ENCODE results near the gene CLSTN1.
A peak's percentile ranks its signal among the peaks of the same experiment; 100 is the strongest.

Gene CLSTN1

GRCh38 chr1:9850442-9851162 is 26.8 kb upstream of the CLSTN1 start:
- DNase-seq, result no peak

DNA sequence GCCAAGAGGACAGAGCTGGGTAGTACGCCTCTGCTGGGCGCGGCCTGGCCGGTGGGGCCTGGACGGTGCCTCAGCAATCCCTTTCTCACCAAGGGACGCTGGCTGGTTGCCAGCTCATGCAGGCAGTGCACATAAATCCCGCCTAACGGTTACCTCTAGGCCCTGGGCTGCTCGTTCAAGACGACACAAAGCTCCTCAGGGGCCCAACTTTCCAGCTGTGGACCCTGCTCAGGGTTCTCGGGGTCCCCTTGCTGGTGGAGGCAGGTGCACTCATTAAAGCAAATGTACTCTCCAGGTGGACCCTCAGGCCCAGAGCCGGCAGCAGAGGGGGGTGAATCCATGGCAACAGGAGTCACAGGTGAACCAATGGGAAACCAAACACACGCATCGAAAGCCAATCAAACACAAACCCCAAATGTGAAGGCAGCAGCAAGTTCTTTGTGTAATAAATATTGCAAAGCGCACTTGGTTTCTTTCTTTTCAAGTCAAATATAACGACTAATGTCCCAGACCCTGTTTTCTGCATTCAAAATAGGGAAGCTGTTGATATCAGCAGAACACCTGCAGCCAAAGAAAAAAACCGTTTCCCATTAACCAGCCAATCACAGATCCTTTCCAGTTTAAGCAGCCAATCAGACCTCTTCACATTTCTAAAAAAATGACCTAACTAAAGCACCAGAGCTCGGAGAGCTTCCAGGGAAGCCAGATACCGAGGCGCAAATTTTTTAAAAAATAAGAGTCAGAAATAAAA is 26.1 kb upstream of the CLSTN1 start:
- DNase-seq, result peak in 1 of 2 experiments; percentile 19

DNA sequence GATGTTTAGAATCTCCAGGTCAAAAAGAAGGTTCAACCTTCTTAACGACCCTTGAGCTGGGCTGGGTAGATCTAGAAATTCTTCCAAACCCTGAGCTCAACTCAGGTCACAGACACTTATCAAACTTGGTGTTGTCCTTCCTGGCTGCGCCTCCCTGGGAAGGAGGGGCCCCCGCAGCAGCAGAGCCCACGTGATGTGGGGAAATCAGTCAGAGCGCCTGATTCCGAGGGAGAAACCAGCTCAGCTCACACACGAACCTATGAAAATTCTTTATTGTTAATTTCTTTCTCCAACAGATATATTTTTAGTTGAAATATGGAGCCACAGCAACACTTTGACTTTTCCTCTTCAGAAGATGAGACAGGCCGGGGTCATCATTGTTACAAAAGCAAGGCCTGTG is 24.3 kb upstream of the CLSTN1 start:
- DNase-seq, result no peak

GRCh38 chr1:9847269-9847668 is 23.5 kb upstream of the CLSTN1 start:
- DNase-seq, result no peak

DNA sequence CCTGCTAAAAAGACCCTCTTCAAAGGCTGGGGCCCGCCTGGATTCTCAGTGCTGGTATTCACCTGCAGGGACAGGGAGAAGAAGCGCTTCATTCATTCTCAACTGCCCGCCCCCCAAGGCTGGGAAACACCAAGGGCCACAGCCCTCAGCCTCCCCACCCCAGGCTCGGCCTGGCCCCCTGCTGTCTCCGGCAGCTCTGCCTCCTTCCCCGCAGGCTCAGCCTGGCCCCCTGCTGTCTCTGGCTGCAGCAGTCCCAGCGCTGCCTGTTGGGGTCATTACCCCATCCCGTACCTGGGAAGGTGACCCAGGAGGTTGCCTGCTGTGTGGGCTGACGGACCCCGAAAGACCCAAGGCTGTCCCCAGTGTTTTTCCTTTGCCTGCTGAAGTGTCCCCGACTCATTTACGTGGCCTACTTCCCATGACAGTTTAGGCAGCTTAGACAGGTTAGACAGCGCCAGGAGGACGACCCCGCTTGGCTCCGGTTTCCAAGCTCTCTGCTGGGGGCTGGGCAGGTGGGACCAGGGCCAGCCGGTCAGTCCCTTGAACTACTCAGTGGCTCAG is 22.9 kb upstream of the CLSTN1 start:
- peak; percentile 40 to 55 for DNase-seq

DNA sequence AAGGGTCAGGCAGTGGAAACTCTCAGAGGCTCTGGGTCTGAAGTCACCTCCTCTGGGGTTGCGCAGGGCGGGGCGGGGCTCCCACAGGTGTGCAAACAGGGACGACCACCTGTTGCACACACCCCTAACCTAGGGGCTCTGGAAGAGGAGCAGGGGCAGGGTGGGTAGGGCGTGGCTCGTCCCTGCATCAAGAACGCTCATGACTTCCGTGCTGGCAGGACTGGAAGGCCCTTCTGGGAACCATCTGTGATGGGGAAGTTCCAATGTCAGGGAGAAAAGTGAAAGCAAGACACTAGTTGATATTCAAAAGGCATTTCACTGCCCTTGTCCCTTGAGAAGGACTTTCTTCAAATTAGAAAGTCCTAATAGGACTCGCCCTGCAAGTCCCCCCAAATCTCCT is 22.1 kb upstream of the CLSTN1 start:
- peak in 1 of 2 experiments; percentile 33 for DNase-seq

- no peak for DNase-seq
Measured at GRCh38 chr1:9844756-9845155, 21.0 kb upstream of the CLSTN1 start.

DNA sequence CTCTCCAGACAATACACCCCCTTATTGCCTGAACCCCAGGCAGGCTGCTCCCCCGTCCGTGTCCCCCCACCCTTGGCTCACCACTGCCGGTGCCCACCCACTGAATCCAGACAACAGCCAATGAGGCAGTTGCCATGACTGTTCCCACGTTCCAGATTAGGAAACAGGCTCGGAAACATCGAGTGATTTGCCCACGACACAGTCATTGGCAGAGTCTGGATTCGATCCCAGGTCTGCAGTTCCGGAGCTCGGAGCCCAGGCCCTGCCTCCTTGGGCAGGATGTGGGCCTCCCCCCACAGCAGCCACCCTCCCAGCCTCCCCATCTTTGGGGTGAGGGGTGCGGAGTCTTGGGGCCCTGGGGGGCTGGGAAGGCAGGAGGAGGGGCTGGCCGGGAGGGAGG is 20.3 kb upstream of the CLSTN1 start:
- no peak for DNase-seq

- no peak for DNase-seq
Measured at GRCh38 chr1:9843576-9843945, 19.8 kb upstream of the CLSTN1 start.

DNA sequence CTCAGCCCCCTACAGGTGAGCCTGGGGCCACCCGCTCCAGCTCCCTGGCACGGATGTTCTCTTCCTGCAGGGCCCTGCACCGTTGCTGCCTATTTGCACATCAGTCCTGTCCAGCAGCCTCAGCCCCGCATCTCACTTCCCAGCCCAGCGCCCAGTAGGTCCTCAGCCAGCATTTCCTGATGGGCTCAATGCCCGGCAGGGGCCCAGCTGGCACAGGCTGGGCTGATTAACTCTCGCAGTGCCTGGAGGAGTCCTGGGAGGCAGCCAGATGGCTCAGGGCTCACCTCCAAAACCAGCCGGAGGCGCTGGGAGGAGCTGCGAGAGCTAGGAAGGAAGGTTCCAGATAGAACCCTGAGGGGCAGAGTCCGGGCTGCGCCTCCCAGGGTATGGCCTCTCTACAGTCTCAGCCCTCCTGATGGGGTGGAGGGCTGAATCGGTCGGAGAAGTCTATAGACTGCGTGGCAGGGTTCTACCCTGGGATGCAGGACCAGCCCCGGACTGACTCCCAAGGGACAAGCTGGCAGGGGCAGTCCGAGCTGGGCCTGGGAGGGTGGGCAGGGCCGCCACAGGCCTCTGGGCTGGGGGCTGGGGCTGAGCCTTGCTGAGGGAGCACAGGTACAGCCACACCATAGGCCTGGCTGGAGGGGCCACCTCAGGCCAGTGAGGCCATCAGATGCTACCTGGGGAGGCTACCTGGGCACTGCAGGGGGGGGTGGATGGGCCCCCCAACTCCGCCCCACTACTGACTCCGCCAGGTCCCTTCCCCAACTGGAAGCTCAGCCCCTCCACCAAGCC is 19.2 kb upstream of the CLSTN1 start:
- peak; percentile 77 to 92 for DNase-seq

DNA sequence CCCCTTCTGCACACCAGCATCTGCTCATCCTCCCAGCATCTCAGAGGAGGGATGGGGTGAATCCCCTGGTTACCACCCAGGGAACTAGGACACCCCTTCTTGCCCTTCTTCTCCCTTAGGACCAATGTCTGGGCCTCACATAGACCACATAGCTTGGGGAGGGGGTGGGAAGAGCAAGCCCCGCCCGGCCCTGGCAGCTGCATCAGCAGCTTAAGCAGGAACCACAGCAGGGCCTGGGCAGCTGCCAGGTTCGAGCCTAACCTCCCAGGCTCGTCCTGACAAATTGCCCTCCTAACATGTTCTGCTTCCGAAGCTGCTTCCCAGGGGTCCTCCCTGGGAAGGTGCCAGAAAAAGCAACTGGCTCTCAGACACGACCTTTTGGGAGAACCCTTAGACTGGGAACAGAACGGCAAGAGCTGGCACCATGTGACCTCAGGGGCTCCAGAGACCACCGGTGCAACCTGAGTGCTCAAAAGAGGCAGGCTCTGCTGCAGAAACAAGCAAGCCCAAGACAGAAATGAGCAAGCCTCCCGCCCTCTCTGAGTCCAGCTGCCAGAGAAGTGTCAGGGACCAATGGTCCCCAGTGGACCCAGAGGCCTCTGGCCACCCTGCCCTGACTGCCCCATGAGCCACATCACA is 18.4 kb upstream of the CLSTN1 start:
- DNase-seq, result peak; percentile 98

DNA sequence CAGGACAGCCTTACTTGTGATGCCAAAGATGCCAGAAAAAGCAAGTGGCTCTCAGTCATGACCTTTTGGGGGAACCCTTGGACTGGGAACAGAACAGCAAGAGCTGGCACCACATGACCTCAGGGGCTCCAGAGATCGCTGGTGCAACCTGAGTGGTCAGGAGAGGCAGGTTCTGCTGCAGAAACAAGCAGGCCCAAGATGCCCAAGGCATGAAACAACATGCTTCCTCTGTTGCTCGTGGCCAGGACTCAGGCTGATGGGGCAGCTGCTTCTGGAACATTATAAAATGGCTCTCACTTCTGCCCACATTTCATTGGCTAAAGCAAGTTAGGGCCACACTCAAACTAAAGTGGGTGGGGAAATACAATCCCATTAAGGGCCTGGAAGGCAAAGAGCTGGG is 17.7 kb upstream of the CLSTN1 start:
- no peak for DNase-seq

DNA sequence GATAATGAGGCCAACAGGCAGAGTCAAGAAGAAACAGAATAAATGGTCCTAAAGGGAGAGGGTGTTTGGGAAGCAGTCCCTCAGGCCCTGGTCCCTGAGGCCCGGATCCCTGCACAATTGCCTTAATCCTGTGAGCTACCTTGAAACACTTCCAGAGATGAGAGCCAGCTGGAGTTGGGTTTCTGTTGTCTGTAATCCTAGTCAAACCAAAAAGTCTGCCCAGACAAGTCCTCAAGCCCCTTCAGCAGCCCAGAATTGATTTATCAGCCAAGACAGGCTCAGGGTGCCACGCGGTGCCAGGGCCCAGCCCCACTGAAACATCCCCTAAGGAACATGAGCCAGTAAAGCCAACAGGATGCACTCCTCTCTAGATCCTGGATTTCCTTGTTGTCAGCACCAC is 16.4 kb upstream of the CLSTN1 start:
- DNase-seq, result peak; percentile 92 to 98

GRCh38 chr1:9838946-9839345 is 15.2 kb upstream of the CLSTN1 start:
- DNase-seq, result no peak

DNA sequence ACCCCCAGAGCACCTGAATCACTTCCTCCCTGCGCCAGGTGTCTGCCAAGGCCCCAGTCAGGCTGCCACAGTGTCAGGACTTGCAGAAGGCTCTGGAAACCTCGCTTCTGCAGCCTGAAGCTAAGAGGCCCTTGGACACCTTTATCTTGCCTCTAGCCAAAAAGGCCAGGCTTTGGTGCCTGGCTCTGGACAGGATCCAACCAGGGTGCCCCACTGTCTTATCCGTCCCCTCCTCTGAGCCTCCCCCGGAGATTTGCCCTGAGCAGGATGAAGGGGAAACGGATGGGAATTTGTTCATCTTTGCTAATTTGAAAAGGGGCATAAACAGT is 12.8 kb upstream of the CLSTN1 start:
- DNase-seq, result no peak

DNA sequence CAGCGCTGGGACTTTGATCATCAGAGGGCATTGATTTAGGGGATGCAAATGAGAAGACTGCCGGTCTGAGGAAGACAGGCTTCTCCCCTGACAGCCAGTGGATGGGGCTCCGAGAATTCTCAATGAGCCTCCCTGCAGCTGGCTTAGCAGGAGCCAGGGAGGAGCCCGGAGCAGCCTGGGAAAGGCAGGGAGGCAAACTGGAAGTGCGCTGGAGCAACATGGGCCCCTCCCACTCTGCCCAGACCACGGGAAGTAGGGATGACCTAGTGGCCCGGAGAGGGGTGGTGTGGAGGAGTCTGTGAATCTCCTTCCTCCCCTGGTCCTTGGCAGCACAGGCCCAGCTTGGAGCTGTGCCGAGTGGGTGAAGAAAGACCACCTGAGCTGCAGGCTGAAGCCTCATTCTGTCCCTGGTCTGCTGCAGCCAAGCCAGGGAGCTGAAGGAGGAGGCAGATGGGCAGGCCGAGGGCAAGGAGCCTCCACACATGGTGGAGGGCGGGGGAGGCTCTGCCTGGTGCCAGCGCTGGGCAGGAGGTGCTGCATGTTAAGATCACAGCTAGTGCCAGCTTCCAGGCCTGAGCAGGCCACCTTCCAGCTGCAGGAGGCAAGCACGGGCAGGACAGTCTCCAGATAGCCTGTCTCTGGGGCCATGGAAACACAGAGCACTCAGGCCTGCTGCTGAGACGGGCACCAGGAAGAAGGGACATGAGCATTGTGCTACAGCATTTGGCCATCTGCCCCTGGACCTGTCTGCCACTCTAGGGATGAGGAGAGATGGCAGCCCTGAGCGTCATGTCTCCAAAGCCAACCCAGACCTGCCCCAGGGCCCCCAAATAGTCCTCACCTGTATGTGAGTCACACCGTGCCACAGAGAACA is 12.2 kb upstream of the CLSTN1 start:
- DNase-seq, result peak; percentile 84

DNA sequence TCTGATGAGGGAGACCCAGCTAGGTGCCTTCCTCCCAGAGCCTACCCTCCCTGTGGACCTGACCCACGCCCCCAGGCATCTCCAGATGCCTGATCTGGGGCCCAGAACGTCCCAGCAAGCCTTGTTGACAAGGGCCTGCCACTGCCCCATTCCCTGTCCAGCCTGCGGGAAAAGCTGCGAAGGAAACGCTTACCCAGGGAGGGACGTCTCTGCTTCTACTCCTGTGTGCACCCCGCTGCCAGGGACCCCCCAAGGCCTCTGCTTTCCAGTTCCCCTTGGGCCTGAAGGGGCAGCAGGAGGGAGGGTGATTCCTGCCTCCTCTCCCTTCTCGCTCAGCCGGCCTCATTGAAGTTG is 11.6 kb upstream of the CLSTN1 start:
- DNase-seq, result no peak

GRCh38 chr1:9833632-9834031 is 9.9 kb upstream of the CLSTN1 start:
- DNase-seq, result no peak

- DNase-seq, result no peak
Measured at GRCh38 chr1:9827558-9828185, 3.9 kb upstream of the CLSTN1 start.

DNA sequence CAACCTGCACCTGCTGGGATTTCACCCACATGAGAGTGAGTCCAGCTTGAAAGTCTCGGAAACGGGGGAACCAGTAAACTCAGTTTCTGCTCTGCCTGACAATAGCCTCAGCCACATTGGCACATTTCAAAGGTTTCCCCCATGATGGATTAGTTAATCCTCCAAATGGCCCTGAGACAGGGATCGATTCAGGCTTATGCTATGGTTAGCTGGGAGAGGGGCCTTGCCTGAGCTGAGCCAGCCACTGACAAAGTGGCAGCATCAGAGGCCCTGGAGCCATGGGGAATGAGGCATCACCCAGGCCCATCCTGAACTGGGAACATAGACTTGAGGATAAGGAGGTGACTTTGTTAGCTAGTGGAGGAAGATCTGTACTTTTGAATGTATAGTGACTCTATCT is 2.9 kb upstream of the CLSTN1 start:
- no peak for DNase-seq

- no peak for DNase-seq
Measured at GRCh38 chr1:9826087-9826486, 2.3 kb upstream of the CLSTN1 start.
